DND-41 (cell line): Measurements from ENCODE around the gene ABAT.

Experiments
- CTCF ChIP-seq: IDR thresholded peaks from 2 replicates; pipeline ENCODE4 v1.5.1; 2012; ENCODE audit warnings: borderline replicate concordance, low read length, moderate library complexity, mild to moderate bottlenecking; ENCODE audit not compliant: poor library complexity, severe bottlenecking; ENCODE audit errors: extremely low read depth
- EZH2 ChIP-seq: IDR thresholded peaks from 3 replicates; pipeline ENCODE4 v1.6.1; 2012; ENCODE audit warnings: borderline replicate concordance, low read depth, mild to moderate bottlenecking, moderate library complexity, low read length, inconsistent platforms; ENCODE audit not compliant: severe bottlenecking

GRCh38 chr16:8739989-8740704 lies 65.7 kb downstream of the ABAT start:
- TF ChIP-seq EZH2 (no peak), CTCF (no peak)
